ENCODE measurements around the gene TDP2.

GRCh38 chr6:24644377-24644776, 22.3 kb downstream of the TDP2 start:
- TF ChIP-seq CTCF (IDR thresholded peaks at IDR 0.05; ENCODE audit: low read length) = no peak
- no peak for TF ChIP-seq EZH2 (IDR thresholded peaks at IDR 0.05; ENCODE audit: borderline replicate concordance, low read length)

Data from OCI-LY1 (cell line).